NCI-H2029 (cell line): ENCODE data around the gene HES5.

Source experiments
- DNase-seq: peaks from one replicate; lab custom pipeline; 2025; lab: John Stamatoyannopoulos, UW

The HES5 gene

DNA sequence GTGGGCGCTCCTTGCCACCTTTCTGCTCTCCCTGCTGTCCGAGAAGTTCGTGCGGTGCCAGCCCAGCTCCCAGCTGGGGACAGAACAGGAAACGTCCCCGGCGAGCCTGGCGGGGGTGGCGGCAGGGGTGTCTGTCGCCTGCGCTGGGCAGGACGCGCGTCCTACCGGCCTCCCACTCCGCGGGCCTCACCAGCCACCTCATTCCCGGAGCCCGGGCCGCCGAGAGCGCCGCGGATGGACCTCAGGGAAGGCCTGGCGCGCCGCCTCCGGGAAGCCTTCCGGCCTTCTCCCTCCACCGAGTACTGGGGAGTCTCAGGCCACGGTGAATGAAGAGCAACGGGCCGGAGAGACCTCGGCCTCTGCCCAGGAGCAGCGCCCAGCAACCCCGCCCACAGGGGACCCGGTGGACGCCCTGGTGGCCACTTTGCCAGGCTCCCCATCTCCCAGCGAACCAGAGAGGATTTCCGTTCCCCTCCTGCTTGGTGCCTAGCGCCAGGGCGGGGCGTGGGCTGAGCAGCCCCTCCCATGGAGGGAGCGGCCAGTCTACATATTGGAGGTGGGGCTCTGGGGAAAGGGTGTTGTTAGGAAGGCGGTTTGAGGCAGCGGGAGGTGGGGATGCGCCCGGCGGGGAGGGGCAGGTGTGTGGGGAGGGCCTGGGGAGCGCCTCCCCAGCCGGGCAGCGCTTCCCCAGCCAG, 16.6 kb upstream of the HES5 start:
- peak; percentile 51 for DNase-seq

DNA sequence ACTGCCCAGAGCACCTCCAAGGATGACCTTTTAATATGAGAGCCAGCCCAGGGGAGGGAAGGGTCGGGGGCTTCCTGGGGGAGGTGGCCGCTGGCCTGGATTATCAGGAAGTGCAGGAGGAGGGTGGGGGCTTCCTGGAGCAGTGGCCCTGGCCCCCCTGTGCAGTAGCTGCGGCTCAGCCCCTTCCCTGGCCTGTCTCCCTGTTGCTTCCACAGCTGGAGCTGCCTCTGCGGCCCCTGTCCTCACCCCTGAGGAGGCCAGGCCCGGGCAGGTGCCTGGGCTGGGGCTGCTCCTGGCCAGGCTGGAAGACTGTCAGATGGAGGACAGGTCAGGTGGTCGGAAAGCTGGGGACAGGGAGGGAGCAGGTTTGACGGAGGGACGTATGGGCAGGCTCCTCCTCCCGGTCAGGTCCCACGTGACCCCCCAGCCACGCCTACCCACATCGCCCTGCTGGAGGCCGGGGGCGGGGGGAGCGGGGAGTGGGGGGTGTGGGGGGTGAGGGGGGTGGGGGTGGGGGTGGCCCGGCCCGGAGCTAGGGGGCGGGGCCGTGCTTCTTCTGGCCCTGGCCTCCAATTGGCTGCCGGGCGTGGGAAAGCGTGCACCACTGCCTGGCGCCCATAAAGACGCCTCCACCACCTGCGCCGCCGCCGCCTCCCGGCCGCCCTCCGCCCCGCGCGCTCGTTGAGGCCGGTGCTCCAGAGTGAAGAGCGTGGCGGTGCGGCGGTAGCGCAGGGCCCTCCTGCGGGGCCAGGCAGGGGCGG, 15.9 kb upstream of the HES5 start:
- DNase-seq, result peak; percentile 82

DNA sequence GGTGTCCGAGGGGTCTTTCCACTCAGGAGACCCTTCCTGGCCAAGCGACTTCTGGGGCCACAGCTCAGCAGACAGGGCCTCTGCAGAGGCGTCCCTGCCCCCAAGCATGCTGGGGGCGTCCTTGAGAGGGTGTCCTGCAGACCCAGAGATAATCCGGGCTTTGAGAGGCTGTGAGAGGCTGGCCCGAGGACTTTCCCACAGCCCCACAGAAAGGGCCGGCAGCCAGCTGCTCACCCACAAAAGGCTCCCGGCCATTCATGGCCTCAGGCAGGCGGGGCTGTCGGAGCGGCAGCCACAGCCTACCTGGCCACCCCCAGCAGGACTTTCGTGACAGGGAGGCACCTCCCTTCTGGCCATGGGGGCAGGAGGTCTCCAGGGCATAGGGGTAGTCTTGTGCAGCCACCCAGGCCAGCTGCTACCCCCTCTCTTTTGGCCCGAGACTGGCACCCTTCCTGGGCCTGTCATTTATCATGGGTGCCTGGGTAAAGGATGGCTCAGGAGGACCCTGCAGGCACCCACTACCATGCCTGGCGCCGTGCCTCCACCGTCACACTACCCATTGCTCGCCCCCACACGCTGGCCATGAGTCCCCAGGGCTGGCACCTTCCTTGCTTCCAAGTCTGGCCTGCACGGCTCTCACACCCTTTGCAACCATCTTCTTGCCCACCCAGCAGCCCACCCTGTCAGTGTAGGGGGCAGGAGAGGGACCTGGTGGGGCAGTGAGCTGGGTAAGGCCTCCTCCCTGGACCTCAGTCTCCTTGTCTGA, 15.0 kb upstream of the HES5 start:
- DNase-seq, result no peak

DNA sequence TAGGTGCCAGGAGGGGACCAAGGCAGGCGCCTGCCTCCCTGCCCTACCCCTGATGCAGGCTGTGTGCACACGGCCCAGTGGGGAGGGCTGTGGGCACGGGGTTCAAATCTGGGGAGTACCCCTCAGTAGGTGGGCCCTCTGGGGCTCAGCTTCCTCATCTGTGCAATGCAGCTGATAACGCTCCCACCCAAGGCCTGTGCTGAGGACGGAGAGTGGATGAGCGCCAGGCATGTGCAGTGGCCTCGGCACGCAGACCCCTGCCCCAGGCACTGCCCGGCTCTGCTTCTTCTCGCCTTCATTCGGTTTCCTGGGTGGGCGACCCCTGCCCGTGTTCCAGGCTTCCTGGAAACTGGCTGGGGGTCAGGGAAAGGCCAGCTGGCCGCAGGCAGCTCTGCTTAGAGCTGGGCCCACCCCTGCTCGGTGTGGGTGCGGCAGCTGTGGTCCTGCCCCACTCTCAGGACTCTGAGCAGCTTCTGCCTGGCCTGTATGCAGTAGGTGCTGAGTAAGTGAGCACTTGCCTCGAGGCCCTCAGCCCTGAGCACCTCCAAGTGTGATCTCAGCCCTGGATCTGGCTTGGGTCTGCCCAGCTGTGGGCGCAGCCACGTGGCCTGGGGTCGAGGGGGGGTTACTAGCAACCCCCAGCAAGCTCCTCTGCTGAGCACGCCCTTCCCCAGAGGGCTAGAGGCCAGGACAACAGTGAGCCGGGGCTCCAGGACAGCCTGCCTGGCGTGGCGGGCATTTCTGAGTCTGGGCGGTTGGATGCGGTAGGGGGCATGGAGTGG, 14.2 kb upstream of the HES5 start:
- no peak for DNase-seq

DNA sequence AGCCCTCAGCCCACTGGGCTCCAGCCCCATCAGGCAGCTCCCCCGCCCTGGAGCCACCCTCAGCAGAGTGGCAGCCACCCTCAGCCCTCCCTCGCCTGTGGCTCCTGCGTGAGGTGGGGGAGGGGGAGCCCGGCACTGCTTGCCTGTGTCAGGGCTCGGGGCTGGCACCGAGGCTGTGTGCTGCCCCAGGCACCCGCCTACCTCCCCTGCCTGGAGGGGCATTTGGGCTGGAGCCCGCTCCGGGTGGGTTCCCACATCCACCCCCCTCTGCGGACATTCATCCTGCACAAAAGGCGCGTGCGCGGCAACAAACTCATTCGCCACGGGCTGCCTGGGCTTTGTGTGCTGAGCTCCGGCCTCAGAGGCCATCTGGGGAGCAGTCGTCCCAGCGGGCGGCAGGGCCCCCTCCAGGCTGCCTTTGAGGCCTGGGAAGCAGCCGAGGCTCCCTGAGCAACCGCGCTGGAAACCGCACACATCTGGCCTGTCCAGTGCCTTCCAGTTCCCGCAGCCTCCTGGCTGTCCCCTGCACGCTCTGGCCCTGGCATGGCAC, 13.6 kb upstream of the HES5 start:
- DNase-seq, result no peak

DNA sequence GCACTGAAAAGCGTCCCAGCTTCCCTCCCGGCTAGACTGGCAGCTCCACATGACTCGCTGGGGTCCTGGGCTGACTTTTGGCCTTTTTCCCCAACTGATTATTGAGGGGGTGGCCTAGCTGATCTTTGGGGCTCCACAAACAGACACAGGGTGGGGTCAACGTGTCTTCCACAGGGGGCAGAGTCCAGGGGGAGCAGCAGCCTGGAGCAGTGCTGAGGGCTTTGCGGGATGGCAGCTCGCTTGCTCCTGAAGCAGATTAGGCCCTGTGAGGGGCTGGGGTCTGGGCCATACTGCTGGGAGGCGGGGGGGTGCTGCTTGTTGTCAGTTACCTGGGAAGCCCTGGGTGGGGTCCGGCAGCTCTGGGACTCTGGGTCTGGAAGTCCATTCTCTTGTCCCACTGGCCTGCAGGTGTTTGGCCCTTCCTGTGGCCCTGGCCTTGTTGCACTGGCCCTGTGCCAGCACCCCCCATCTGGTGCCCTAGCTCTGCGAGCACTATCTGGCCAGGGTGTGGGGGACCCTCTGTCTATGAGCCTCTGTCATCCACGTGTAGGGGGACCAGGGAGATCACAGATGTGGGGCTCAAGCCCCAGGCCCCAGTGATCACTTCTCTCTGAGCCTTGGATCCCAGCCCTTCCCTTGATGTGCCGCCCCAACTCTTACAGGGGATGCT, 12.3 kb upstream of the HES5 start:
- no peak for DNase-seq

DNA sequence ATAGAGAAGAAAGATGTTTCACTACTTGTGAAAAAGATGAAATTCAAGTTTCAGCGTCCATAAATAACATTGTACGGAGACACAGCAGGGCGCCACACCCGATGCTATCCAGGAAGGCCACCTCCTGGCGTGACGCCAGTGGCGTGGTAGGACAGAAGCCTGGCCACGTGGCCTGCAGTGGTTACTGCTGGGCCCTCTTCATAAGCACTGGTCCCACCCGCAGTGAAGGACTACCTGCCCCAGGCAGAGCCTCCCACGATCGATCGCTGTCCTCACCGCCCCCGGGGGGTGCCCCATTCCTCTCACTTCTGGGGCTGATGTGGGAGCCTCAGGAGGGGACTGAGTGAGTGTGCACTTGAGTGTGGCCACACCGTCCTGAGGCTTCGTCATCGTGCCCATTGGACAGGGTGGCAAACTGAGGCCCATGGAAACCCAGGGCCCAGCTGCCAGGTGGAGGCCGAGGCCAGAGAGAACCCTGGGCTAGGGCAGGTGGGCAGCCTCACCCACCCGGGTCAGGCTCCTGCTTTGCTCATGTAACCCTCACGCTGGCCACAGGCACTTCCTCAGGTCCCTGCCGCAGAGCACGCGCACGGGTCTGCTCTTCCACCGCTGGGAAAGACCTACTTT, 11.7 kb upstream of the HES5 start:
- DNase-seq, result peak; percentile 49

DNA sequence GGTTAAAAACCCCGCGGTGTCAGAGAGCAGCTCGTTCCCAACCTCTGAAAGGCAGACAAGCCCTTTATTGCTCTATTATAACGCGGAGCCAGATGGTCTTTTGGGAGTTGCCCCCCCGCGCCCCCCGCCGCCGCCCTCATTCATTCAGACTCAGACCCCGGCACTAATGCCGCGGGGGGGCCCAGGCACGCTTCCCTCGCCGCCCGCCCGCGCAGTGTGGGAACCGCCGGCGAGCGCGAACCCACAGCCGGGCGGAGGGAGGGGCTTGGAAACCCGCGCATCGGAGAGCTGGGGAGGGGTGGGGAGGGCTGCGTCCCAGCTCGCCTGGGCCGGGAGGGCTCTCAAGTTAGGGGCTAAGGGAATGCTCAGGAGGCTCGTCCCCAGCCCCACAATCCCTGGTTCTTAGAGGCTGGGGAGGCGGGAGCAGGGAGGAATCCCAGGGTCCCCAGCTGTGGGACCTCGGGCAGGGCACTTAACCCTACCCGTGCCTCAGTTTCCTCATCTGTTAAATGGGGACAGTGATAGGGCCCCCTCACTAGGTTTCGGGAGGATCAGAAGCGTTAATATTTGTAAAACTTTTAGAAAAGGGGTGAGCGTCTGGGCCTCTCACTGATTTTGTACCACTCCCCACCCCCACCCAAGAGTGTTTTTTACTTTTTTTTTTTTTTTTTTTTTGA, 10.9 kb upstream of the HES5 start:
- DNase-seq, result no peak

DNA sequence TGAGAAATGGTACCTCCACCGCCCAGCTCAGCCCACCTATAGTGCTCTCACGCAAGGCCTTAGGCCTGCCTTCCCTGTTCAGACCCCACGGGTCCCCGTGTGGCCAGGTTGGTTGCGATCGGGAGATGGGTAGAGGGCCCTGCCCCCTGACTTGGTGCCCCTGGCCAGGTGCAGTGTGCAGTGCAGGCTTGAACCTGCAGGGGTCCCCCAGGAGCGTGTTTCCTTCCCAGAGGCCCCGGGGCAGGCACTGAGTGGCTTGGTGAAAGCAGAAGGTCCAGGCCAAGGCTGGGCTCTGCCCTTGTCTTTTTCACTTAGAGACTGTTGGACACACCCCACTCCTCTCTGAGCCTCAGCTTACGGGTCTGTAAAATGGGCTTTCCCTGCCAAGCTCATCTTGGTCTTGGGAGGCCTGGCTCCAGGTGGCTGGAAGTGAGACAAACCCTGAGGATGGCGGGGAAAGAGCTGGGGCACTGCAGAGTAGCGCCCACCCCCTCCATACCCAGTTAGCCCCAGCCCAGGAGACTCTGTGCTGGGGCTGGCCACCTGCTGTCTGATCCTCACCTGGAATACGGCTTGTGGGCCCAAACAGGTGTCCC, 9.3 kb upstream of the HES5 start:
- no peak for DNase-seq

DNA sequence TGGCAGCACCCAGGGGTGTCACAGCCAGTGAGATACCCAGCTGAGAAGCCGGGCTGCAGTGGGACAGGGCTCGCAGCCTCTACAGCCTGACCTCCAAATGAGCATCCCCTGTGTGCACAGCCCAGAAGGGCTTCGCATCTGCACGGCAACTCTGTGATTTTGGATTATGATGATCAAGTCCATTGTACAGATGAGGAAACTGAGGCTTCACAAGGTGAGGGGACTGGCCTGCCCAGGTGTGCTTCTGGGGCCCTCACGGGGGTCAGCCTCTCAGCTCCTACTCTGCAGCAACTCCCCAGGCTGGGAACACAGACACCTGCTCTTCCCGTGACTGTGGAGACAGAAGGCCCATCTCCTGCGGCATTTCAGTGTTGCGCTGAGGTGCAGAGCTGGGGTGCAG, 8.8 kb upstream of the HES5 start:
- no peak for DNase-seq

DNA sequence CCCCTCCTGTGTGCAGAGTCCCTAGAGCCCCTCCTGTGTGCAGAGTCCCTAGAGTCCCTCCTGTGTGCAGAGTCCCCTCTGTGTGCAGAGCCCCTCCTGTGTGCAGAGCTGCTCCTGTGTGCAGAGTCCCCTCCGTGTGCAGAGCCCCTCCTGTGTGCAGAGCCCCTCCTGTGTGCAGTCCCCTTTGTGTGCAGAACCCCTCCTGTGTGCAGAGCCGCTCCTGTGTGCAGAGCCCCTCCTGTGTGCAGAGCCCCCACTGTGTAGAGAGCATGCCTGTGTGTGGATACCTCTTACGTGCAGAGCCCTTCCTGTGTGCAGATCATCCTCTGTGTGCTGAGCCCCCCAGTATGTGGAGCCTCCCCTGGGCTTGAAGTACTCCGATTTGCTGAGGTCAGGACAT, 8.3 kb upstream of the HES5 start:
- DNase-seq, result no peak

DNA sequence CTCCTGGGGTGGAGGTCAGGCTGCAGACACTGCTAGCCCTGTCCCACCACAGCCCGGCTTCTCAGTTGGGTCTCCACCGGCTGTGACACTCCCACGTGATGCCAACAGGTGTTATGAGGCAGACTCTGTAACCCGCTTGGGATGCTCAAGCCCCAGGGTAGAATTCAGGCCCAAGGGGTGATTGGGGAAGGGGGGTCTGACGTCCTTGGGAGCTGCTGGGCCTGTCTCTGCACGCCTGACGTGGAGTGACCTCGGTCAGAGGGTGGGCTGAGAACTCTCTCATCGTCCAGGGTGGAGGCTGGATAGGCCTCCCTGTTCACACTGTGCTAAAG, 7.7 kb upstream of the HES5 start:
- DNase-seq, result no peak

DNA sequence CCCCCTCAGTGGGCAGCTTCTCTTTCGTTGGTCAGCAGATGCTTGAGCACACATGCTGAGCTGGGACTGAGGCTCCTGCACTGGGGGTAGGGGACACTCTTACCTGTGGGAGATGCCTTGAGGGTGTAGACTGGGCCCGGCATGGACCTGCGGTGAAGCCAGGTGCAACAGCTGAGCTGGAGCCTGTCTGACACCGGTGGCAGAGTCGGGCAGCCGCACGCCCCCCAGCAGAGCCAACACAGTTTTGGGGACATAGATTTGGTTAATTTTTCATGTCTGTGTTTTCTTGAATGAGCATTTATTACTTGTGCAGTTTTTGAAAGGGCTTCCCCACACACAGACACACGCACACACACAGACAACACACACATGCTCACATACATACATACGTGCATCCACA, 5.9 kb upstream of the HES5 start:
- DNase-seq, result no peak

DNA sequence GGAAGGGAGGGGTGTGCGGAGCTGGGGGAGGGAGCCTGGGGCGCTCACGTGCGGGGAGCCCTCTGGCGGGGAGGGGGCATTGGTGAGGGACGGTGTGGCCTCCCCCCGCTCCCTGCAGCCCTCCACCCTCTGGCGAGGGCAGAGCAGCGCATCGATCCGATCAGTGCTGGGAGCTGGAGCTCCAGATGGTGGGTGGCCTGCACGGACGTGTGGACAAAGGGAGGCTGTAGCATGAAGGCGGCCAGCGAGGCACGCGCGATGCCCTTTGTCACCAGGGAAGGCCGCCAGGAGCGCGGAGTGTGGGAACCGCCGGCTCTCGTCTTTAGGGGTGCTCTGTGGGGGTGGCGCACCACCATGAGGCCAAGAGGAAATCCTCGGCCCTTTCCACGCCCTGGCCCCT, 5.4 kb upstream of the HES5 start:
- no peak for DNase-seq

DNA sequence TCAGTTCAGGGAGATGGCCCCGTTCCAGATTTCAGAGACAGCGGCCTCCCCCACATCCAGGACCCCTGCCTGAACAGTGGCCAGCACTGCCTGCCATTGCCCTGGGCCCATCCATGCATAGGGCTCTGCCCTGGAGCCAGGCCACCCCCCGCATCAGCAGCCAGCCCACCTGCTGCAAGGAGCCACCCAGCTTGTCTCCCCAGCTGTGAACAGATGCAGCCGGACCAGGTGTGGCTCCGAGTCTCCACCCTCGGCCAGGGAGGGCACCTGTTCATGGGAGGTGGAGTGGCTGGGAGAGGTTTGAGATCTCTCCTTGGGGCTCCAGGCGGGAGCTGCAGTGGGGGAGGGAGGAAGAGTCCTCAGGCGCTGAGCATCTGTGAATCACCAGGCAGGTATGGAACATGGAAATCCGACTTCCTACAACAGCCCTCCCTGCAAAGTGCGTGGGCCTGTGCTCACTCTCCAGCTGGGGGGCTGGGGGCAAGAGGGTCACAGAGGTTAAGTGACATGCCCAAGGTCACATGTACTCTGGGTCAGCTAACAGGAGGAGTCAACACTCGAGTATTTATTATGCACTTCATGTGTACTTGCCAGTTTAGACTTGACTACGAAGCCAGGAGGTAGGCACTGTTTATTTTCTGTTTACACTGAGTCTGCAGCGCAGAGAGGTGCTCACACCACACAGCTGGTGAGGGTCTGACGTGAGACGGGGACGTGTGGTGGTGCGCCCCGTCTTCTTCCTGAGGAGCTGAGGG, 4.8 kb upstream of the HES5 start:
- DNase-seq, result peak; percentile 65

DNA sequence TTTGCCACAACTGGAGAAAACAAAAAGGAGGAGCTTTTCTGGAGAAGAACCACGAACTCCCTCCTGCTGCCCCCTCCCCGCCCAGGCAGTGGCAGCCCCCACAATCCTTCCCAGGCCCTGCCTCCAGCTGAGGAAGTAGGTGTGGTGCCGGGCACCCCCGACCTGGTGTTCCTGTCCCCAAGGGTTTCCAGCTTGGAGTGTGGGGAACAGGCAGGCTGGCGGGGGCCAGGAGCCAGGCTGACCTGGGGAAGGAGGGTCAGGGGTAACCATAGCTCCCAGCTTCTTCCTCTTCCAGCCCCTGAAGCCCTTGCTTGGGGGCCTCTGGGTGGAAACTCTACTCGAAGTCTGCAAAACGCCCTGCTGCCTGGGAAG, 4.2 kb upstream of the HES5 start:
- no peak for DNase-seq

DNA sequence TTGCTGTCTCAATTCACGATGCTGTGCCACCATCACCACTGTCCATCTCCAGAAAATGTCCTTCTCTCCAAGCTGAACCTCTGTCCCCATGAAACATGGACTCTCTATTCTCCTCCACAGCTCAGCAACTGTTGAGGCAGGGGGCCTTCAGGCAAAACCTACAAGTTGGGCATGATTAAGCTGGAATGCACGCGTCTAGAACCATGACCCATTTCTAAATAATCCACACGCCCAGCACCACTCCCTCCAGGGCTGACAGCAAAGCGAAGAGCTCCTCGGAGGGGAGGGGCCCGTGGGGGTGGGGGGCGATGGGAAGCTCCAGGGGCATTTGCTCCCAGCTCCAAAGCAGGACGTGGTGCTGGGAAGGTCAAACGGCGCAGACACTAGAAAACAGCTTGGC, 3.3 kb upstream of the HES5 start:
- DNase-seq, result no peak

DNA sequence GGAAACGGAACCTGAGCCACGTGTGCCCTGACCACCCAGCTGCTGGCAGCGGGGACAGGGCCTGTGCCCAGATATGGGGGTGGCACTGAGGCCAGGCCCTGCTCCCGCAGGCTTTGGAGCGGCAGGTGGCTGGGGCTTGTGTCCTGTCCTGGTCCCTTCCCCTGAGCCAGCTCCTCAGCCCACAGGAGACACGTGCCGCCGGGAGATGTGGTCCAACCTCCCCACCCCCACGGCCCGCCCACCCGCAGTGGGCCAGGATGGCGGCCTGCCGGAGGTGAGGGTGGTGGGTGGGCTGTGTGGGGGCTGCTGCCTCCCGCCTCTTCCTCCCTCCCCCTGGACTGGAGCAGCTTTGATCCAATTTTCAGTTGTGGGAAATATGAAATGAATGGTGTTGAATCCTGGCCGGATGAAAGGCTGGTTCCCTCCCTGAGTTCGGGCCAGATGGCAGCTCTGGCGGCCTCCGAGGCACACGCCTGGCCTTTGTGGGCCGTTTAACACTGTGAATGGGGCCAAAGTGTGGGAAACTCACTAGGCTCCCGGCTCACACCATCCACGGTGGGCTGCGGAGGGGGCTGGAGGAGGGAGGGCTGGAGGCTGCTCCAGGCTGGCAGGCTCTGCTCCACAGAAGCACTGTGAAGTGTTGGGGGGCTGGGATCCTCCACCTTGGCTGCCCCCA, 2.6 kb upstream of the HES5 start:
- no peak for DNase-seq
